HUDEP-2 (cell line): ENCODE measurements around the gene ACER3.
A peak's percentile ranks its signal among the peaks of the same experiment; 100 is the strongest.
"Not testable (repeated sequence)": the region's sequence is repeated elsewhere in the genome, so short reads cannot be mapped to it uniquely, and the experiment has no call there.

Source experiments
- DNase-seq, 76 experiments: peaks; one replicate each; lab custom pipeline; 2025; ENCODE audit not compliant: unreplicated experiment in 76 of 76; lab: John Stamatoyannopoulos, UW

Gene ACER3

GRCh38 chr11:76860539-76861475, at the start of gene ACER3:
Gene ACER3, plus strand, starts transcription at chr11:76860918. Its CDS starts 59 bp downstream, at chr11:76860977.
- peak in 74 of 76 experiments; percentile 34 to 95 (median 82) for DNase-seq

- DNase-seq, result no peak
These were observed 49.5 kb upstream of the ACER3 start for GRCh38 chr11:76811259-76811658.

GRCh38 chr11:76814414-76814813, 46.3 kb upstream of the ACER3 start:
- DNase-seq, result no peak

- DNase-seq, result not testable (repeated sequence)
These were observed 45.0 kb upstream of the ACER3 start for GRCh38 chr11:76815678-76816077.

GRCh38 chr11:76820184-76820566, 40.5 kb upstream of the ACER3 start:
- DNase-seq, result no peak

GRCh38 chr11:76821396-76821795, 39.3 kb upstream of the ACER3 start:
- DNase-seq, result not testable (repeated sequence)

- DNase-seq, result no peak
These were observed 38.3 kb upstream of the ACER3 start for GRCh38 chr11:76822406-76822805.

- DNase-seq, result peak in 1 of 76 experiments; percentile 9
These were observed 37.2 kb upstream of the ACER3 start for GRCh38 chr11:76823481-76824028.

GRCh38 chr11:76824083-76824939, 36.4 kb upstream of the ACER3 start:
- peak in 10 of 76 experiments; percentile 5 to 63 (median 24) for DNase-seq

- no peak for DNase-seq
These were observed 35.6 kb upstream of the ACER3 start for GRCh38 chr11:76824980-76825725.

- DNase-seq, result no peak
These were observed 34.9 kb upstream of the ACER3 start for GRCh38 chr11:76825726-76826396.

GRCh38 chr11:76826508-76826907, 34.2 kb upstream of the ACER3 start:
- DNase-seq, result not testable (repeated sequence)

- not testable (repeated sequence) for DNase-seq
These were observed 33.7 kb upstream of the ACER3 start for GRCh38 chr11:76827005-76827404.

GRCh38 chr11:76830639-76831327, 29.9 kb upstream of the ACER3 start:
- DNase-seq, result no peak

- no peak for DNase-seq
These were observed 28.9 kb upstream of the ACER3 start for GRCh38 chr11:76831686-76832310.

GRCh38 chr11:76832361-76832760, 28.4 kb upstream of the ACER3 start:
- DNase-seq, result no peak

GRCh38 chr11:76834151-76834550, 26.6 kb upstream of the ACER3 start:
- no peak for DNase-seq

GRCh38 chr11:76835036-76835435, 25.7 kb upstream of the ACER3 start:
- DNase-seq, result no peak
